Hematopoietic multipotent progenitor cell treated with erythropoietin and hydrocortisone succinate and interleukin-3 and kit ligand, for 4 days (in vitro differentiated cells): ENCODE measurements around the gene PAQR9.

ENCODE experiments used
- DNase-seq: peaks from one replicate; pipeline ENCODE4 v3.0.0-alpha.2; 2015

The PAQR9 gene

DNA sequence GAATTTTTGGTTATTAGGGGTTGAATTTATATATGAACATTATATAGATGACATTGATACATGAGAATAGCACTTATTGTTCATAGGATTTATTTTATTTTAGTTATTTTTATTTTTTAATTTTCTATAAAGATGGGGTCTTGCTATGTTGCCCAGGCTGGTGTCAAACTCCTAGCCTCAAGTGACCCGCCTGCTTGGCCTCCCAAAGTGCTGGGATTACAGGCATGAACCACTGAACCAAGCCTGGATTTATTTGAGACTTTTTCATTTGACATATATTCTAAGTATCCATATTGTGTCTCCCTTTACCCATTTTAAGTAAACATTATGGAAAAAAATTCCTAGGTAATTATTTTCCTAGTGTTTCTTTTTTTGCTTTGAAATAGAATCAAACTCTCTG lies 12.5 kb downstream of the PAQR9 start:
- no peak for DNase-seq

DNA sequence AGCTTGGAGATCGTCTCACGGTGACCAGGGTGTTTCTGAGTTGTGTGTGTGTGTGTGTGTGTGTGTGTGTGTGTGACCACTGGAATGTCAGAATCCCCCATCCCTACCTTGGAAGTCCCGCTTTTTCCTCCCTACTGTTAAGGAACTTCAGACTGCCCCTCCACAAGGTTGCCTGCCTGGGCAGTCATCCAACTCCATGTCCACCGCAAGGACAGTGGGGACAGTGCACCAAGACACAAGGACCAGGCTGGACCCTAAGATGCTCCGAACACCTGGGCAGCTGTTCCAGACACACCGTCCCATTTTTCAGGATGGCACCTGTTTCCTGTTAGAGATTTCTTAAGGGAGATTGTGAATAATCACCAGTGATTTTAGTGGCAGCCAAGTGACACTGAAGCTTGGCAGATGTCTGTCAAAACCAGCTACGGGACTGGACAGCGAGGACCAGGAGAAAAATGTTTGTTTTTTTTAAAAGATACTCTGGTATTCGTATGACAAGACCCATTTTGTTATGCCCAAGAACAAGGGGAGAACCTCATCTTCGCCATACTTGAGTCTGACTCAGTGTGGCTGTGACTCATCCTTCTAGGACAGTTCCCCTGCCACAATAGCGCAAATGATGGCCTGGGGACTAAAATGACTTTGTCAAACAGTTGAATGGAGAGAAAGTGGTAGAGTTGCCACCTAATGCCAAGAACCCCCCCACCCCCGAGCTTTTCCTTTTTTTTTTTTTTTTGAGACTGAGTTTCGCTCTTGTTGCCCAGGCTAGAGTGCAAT lies 15.5 kb downstream of the PAQR9 start:
- peak; percentile 28 for DNase-seq

DNA sequence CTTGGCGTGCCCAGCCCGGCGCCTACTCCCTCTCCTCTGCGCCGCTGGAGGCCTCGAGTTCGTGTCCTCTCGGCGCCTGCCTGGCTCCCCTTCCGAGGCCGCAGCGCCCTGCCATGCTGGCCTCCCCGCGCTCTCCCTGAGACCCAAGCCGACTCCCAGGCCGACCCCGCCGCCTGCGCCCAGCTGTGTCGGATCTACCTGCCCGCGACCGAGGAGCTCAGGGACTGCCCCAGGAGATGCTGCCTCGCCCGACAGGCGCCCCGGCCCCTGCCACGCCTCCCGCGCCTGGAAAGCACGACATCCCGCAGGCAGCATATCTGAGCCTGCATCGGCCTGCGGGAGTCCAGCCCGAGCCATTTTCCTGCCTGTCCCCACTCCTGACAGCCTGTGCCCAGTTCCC lies 16.1 kb downstream of the PAQR9 start:
- DNase-seq = no peak

DNA sequence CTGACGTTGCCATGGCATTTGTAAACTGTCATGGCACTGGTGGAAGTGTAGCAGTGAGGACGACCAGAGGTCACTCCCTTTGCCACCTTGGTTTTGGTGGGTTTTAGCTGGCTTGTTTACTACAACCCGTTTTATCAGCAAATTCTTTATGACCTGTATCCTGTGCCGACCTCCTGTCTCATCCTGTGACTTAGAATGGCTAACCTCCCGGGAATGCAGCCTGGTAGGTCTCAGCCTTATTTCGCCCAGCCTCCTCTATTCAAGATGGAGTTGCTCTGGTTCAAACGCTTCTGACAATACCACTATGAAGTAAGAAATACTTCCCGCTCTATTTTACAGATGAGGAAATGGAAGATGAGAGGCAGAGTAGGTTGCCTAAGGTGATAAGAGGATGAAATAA lies 16.6 kb downstream of the PAQR9 start:
- DNase-seq = no peak

DNA sequence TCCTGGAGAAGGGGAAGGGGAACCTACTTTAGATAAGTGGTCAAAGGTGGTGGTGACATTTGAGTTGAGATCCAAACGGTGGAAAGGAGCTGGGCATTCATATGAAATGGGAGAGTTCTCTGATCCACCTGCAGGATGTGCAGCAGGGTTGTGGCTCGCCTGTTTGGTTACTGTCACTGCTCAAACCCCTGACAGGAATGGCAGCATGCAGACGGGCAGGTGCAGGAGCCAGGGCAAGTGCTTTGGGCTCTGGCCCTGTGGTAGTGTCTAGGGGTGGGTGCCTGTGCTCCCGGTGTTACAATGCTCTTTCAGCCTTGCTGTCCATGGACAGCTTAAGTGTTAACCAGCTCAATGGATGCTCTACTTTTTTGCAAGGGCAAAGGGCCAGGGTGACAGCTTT lies 18.5 kb downstream of the PAQR9 start:
- no peak for DNase-seq

DNA sequence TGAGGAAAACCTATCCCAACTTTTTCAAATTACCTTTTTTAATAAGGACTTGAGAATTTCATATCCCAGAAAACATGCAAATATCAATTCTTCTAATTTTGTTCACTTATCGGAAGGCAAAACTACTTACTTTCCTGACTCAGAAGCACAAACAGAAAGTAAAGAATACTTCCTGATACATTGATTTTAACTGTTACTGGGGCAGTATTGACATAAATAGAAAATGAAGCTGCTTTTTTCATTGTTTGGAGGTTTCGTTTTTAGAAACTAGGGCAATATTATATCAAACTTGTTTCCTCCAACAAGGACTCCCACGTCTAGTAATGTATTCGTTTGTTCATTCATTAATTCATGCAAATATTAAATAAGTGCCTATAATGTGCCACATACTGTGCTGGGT lies 19.1 kb downstream of the PAQR9 start:
- no peak for DNase-seq

DNA sequence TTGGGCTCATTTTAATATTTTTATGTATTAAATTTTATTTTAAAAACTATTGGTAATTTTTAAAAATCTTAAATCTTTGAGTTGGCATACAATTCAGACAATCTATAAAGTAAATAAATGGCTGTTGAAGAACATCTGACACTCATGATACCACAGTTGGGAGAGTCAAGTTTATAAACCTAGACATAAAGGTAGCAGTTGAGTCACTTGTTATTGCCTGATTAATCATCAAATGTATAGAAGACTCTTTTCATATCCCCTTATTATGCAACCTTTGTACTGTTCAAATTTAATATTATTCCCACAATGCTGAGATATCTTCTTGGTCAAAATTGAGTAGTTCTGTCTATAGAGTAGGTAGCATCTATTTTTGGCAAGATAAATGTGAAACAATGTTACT lies 19.6 kb downstream of the PAQR9 start:
- DNase-seq = no peak

DNA sequence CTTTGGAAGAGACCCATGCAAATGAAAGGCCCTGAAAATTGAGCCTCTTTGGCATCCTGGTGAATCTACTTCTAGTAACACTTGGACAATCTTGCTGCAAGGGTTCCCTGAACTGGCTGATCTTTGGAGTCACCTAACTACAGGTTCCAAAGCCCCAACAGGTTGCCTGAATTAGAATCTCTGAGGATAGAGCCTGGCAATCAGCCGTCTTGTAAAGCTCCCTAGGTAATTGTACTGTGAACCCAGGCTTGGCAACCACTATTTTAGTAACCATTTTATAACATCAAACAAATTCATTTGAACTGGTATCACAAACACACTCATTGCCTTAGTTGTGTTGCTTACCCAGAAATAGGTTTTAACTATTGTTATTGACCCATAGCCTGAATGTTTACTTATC lies 20.1 kb downstream of the PAQR9 start:
- no peak for DNase-seq

DNA sequence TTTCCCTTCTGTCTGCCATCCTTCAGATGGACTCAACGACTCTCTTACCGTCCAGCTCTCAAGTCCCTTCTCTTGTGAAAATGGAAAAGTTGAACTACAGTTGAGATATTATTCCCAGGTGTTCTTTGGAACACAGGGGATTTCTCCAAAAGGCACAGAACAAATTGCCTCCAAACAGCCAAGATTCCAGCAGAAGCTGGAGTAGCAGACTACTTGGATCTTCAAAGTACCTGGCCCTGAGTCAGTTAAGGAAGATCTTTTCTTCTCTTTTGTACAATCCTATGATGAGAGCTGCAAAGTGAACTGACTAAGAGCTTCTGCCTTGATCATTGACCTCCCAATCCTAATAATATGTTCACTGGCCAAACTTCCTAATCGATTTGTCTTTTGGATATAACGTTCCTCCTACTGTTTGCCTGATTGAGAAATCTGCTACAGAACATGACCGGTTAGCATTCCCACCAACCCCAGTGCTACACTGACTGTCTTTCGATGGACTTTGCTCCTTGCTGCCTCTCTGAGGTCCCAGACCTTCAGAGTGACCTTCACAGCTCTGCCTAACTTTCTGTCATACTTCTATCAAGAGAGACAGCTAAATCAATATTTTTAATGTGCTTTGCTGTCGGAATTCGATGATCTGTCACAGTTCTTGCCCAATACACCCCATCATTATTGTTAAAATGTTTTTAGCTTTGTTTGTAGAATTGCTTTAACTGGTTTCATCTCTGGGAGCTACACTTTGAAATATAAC lies 21.9 kb downstream of the PAQR9 start:
- DNase-seq = no peak

DNA sequence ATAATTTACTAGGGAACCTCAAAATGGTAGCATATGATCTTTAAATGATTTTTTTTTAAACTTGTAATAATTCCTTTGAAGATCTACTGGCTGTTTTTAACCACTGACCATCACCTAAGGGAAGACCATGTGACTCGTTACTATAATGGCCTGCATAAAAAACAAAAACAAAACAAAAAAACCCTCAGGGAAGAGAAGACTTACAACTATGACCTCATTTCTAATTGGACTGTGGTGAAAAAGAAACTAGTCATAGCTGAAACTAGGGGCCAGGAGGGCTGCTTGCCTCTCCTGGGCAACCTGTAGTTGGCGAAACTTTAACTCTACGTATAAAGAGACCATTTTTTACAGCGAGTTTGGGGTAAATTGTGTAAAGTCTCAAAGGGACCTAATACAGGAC lies 23.0 kb downstream of the PAQR9 start:
- DNase-seq = no peak

DNA sequence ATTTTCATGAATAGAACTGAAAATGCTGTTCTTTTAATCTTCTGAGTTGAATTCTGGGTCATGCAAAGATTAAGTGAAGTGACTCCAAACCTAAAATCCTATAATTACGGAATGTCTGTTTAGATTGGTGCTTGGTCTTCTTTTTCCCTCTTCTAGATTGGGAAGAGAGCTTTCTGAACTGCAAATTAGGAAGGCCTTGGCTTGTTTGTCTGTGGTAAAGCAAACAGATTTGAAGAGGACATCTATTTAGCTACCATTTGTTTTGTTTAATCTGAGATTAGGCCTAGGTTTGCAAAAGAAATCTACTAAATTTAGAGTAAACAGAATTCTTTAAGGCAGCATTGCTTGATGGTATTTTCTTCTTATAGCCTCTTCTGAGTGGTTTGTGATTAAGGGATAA lies 23.5 kb downstream of the PAQR9 start:
- DNase-seq = no peak

DNA sequence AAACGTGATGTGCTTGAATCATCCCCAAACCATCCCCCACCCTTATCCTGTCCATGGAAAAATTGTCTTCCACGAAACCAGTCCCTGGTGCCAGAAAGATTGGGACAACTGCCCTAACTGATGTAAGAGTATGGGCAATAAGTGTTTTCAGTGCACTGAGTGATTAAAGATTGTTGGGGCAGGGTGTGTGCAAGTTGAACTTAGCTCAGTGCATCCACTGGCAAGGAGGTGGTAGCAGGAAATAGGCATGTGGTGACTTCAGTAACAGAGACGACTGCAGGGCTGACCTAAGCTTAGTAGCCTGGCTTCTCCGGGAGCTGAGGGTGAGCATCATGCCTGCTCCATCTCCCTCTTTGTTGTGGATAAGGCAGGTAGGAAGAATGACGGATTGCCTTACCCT lies 27.5 kb downstream of the PAQR9 start:
- no peak for DNase-seq

DNA sequence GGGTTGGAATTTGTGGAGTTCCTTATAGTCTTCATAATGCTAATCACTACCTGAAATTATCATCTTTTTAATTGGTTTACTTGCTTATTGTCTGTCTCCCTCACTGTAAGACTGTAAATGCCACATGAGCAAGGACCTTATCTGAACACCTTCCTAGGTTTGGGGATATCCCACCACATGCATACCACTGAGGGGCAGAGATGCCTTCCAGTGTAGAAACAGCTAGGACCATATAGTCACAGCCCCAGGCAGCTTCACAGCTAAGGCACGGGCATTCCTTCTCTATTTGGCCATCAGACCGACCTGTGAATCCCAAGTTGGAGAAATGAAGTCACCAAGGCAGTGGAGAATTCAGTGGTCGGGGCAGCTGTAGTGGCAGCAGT lies 28.6 kb downstream of the PAQR9 start:
- DNase-seq = no peak

DNA sequence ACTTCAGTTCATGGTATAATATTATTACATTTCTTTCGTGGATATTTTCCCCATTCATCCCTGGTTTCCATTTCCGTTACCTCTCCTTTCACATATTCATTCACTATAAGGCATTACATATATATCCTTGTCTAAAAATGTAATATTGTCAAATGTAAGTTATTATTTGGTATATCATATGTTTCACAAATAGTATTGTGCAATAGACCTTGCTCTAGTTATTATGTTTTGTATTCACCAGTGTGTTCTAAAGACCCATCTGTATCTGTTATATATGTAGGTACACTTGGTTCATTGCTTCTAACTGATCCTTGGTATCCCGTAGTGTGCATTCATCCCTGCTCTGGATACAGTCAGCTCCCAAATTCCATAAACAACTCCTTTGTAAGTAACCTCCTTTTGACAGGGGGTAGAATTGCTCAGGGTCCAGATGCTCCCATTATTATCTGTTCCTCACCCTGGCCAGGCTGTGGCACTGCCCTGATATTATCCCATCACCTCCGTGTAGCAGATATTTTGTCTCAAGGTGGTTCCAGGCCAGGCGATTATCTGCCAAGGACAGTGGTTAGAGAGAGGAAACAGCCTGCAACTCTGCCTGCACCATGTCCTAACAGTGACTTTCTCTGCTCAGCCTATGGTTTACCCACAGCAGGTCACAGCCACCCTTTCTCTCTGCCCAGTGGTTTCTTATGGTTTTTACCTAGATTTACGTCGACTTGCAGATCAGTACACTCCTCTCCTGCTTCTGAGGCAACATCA lies 29.2 kb downstream of the PAQR9 start:
- DNase-seq = peak; percentile 72

DNA sequence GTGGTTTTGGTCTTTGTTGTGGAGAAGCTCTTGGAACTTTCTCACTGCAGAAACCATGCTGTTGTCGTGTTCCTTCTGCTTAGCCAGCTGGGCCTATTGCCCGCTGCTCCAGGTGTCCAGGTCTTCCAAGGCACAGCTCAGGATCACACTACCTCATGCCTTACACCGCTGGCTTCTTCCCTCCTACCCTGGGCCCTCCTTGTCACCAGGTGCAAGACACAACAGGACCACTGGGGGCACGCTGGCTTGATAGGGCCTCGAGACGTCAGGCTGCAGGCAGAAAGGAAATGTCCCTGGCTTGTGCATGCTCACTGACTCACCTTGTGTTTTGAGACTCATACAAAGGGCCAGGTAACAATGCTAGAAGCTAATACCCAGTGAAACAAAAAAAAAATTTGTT lies 32.3 kb downstream of the PAQR9 start:
- DNase-seq = peak; percentile 51

DNA sequence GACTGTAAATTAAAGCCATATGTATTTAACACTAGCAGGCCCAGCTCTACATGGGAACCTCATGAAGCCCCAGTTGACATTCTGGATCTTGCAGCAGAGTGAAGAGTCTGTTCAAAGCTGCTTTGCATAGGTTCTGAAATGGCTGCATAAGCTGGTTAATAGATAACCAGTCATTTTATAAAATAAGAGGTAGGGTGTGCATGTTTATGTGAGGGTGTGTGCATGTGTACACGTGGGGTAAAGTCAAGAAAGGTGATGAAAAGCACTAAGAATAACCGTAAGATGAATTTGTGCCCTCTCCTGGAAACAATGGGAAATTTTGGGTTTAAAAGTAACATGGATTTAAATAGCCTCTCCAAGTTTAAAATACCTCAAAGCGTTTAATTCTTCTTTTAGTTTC lies 33.0 kb downstream of the PAQR9 start:
- DNase-seq = no peak

DNA sequence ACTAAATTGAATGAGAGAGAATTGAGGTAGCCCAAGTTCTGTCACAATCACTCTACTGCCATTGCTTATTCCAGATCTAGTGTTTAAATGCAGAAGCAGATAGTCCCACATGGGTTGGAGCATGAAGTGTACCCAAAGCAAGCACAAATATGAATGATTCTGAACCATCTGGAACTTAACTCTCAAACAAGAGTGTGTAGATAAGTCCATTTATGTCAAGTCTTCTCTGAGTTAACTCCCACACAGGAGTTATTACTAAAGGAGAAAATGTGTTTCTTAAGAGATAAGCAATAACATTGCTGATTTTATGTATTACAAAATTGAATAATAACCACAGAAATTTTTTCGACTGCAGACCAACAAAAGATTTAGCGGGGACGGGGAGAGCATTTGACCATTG lies 33.6 kb downstream of the PAQR9 start:
- peak; percentile 77 for DNase-seq

DNA sequence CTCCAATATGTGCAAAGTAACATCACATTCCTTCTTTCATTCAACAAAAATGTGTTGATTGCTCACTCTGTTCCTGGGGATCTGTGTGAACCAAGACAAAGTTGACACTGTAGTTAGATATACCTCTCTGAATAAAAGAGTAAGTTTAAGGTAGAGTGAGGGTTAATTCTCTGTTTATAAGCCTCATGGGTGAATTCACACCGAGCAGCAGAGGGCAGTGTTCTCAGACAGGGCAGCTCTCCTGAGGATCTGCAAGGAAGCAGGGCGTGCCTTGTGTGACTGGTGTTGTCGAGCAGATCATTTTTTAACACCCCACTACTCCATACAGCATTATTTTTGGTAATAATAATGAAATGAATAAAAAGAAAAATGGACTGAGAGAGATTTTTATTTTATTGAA lies 34.4 kb downstream of the PAQR9 start:
- peak; percentile 91 for DNase-seq

DNA sequence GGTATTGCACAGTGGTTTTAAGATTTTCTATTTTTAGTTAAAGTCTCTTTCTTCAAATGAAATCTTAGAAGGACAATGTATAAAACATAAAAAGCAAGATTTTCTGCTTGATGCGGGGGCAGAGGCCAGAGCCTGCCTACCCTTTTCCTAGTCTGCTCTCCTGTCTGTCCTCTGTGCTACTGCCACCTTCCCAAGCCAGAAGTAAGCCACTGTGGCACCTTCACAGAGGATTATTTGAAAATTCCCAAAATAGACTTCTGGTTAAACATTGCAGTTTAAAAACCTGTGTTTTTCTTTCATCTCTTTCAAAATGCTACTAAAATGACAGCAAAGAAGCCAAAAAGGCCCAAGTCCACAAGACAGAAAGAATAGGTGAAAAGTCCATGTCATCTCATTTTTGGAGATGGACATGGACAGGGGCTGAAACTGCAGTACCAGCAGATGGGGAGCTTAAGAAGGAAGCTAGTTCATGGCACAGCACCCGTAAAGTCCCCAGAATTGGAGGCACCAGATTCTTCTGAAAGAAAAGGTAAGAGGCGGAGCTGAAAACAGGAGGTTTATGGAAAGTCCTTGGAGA lies 37.0 kb downstream of the PAQR9 start:
- DNase-seq = no peak

DNA sequence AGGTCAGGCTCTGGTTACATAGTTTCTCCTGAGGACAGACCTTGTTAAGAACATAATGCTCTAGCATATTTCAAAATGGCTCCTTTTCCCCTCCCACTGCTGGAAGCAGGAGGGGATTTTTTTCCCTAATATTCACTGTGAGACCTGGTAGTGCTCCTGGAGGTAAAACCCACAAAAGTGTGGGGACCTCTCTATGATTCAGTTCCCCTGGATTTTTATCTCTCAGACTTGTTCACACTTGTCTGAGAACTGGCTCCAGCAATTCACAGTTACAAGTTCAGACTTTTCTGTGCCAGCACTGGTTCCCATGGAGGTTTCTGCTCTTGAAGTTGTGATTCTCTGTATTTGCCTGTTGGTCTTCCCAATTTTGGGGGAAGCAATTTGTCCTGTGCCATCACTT lies 38.3 kb downstream of the PAQR9 start:
- DNase-seq = no peak

DNA sequence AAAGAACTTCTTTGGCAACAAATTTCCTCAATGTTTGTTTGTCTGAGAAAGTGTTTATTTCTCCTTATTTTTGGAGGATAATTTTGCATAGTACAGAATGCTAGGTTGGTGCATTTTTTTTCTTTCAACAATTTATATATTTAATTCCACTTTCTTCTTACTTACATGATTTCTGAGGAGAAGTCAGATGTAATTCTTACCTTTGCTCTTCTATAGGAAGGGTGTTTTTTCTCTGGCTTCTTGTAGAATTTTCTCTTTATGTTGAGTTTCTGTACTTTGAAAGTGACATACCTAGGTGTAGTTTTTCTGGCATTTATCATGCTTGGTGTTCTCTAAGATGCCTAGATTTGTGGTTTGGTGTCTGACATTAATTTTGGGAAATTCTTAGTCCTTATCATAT lies 39.8 kb downstream of the PAQR9 start:
- no peak for DNase-seq

DNA sequence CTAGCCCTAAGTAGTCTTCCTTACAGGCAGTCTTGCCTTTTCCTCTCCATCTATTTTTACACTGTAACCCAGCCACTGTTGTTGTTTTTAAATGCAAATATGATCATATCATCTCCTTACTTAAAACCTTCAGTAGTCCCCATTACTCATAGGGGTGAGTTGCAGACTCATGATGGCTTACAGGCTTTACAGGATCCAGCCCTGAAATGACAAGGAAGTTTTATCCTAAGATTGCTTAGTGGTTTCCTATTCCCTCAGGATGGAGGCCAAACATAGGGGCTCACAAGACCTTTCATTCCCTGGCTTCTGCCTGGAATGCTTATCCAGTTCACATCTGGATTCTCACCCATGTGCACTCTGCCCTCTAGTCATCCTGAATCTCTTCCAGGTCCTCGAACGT lies 46.9 kb downstream of the PAQR9 start:
- no peak for DNase-seq

DNA sequence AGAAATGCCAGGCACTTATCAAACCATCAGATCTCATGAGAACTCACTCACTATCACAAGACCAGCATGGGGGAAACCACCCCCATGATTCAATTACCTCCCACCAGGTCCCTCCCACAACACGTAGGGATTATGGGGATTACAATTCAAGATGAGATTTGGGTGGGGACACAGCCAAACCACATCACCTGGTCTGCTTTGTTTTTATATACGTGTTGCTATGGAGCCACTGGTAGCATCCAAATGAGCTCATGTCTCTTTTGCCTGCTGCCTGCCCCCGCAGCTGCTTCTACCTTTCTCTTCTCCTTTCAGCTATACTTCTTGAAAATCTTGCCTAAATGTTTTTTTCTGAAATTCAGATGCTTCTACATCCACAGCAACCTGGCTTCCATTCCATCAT lies 47.8 kb downstream of the PAQR9 start:
- DNase-seq = no peak
